Measurements from ENCODE around the gene ZFAND3.

- TF ChIP-seq, protein P1, sequence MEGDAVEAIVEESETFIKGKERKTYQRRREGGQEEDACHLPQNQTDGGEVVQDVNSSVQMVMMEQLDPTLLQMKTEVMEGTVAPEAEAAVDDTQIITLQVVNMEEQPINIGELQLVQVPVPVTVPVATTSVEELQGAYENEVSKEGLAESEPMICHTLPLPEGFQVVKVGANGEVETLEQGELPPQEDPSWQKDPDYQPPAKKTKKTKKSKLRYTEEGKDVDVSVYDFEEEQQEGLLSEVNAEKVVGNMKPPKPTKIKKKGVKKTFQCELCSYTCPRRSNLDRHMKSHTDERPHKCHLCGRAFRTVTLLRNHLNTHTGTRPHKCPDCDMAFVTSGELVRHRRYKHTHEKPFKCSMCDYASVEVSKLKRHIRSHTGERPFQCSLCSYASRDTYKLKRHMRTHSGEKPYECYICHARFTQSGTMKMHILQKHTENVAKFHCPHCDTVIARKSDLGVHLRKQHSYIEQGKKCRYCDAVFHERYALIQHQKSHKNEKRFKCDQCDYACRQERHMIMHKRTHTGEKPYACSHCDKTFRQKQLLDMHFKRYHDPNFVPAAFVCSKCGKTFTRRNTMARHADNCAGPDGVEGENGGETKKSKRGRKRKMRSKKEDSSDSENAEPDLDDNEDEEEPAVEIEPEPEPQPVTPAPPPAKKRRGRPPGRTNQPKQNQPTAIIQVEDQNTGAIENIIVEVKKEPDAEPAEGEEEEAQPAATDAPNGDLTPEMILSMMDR (IDR thresholded peaks at IDR 0.05), result no peak
- TF ChIP-seq POLR2A (IDR thresholded peaks at IDR 0.05) (no peak), POLR2AphosphoS5 (IDR thresholded peaks at IDR 0.05; ENCODE audit: insufficient read depth in 1 of 2, low read depth in 1 of 2) (peak in 1 of 2 donors; percentile 52)
Measured at GRCh38 chr6:37990762-37991525, 171.4 kb downstream of the ZFAND3 start.
